IMR-90 (cell line): ENCODE data around the gene MAPK11. TPM values are rescaled to one million over a fixed set of nuclear protein-coding genes. Genes with fewer than 3 reads are reported as not detected.

ENCODE experiments used
- ATAC-seq: fragments of 200-7000 bp; cut with Tn5 transposase; 2 replicates; pipeline ENCODE4 v1.9.1; 2020; ENCODE audit warnings: low read depth, mild to moderate bottlenecking, moderate library complexity
- BruUV-seq: library from RNA; stranded (reverse); fragments of 400-500 nt; replicated peaks from 2 replicates; lab custom pipeline; 2021; lab: Mats Ljungman, UMichigan
- CTCF ChIA-PET: fragments of 300-600 bp; formaldehyde crosslinking; extraction: SDS; loops from one replicate; lab custom pipeline; 2021; ENCODE audit warnings: antibody characterized with exemption; lab: Yijun Ruan, JAX
- POLR2A ChIA-PET: fragments of 300-600 bp; sonication (Branson Sonifier 250); formaldehyde crosslinking; loops from one replicate; lab custom pipeline; 2022; ENCODE audit warnings: antibody characterized with exemption; ENCODE audit not compliant: unreplicated experiment; lab: Charles Lee
- DNase-seq: peaks from one replicate; pipeline ENCODE4 v3.0.0; 2013
- H2AFZ ChIP-seq: replicated peaks from 2 replicates; pipeline ENCODE3; 2013; ENCODE audit warnings: low read length, mild to moderate bottlenecking; ENCODE audit not compliant: poor library complexity
- H2AK5ac ChIP-seq: 2 replicates; pipeline ENCODE4 v1.6.1; 2013; ENCODE audit warnings: low read depth, low read length, inconsistent platforms
- H2AK9ac ChIP-seq: replicated peaks from 2 replicates; pipeline ENCODE3; 2013; ENCODE audit warnings: mild to moderate bottlenecking, low read depth, low read length, moderate library complexity; ENCODE audit not compliant: poor library complexity
- H2BK120ac ChIP-seq: 2 replicates; pipeline ENCODE4 v1.6.1; 2013; ENCODE audit warnings: low read depth, low read length, inconsistent platforms
- H2BK15ac ChIP-seq: 3 replicates; pipeline ENCODE4 v1.6.1; 2013; ENCODE audit warnings: low read depth, low read length, inconsistent platforms
- H2BK20ac ChIP-seq: 2 replicates; pipeline ENCODE4 v1.6.1; 2013; ENCODE audit warnings: low read depth, mild to moderate bottlenecking, inconsistent platforms, low read length, moderate library complexity
- H2BK5ac ChIP-seq: 2 replicates; pipeline ENCODE4 v1.6.1; 2013; ENCODE audit warnings: mild to moderate bottlenecking, low read depth, low read length, inconsistent platforms; ENCODE audit not compliant: poor library complexity, severe bottlenecking
- H3K14ac ChIP-seq: replicated peaks from 2 replicates; pipeline ENCODE4 v1.6.1; 2013; ENCODE audit warnings: low read depth, low read length, inconsistent platforms
- H3K18ac ChIP-seq: 2 replicates; pipeline ENCODE4 v1.6.1; 2013; ENCODE audit warnings: low read depth, low read length, control low read depth
- H3K23ac ChIP-seq: 2 replicates; pipeline ENCODE4 v1.6.1; 2013; ENCODE audit warnings: low read depth, low read length, inconsistent platforms
- H3K27ac ChIP-seq: 2 replicates; pipeline ENCODE4 v1.5.1; 2013; ENCODE audit warnings: mild to moderate bottlenecking, control low read depth, low read length; ENCODE audit not compliant: insufficient read depth
- H3K27me3 ChIP-seq: 2 replicates; pipeline ENCODE4 v1.6.1; 2013; ENCODE audit warnings: low read length; ENCODE audit not compliant: control insufficient read depth, insufficient read depth
- H3K36me3 ChIP-seq: 2 replicates; pipeline ENCODE4 v1.6.1; 2013; ENCODE audit warnings: low read length, mixed read lengths; ENCODE audit not compliant: control insufficient read depth, insufficient read depth
- H3K4ac ChIP-seq: 2 replicates; pipeline ENCODE4 v1.6.1; 2013; ENCODE audit warnings: low read depth, low read length, inconsistent platforms
- H3K4me1 ChIP-seq: 2 replicates; pipeline ENCODE4 v1.6.1; 2013; ENCODE audit warnings: low read length, mixed read lengths; ENCODE audit not compliant: control insufficient read depth, insufficient read depth
- H3K4me2 ChIP-seq: 2 replicates; pipeline ENCODE4 v1.6.1; 2013; ENCODE audit warnings: low read depth, mild to moderate bottlenecking, control low read depth, low read length, moderate library complexity
- H3K4me3 ChIP-seq: 2 replicates; pipeline ENCODE4 v1.5.1; 2013; ENCODE audit warnings: low read depth, mild to moderate bottlenecking, control low read depth, low read length, moderate library complexity; ENCODE audit not compliant: insufficient read depth
- H3K56ac ChIP-seq: 2 replicates; pipeline ENCODE4 v1.6.1; 2013; ENCODE audit warnings: low read length, inconsistent platforms; ENCODE audit not compliant: insufficient read depth; ENCODE audit errors: extremely low read depth
- H3K79me1 ChIP-seq, 2 experiments: 2 replicates each; pipeline ENCODE4 v1.6.1; 2013; ENCODE audit warnings: low read length in 2 of 2, inconsistent platforms in 1 of 2, low read depth in 1 of 2
- H3K9ac ChIP-seq: 2 replicates; pipeline ENCODE4 v1.6.1; 2013; ENCODE audit warnings: low read depth, low read length, control low read depth
- H3K9me1 ChIP-seq: 2 replicates; pipeline ENCODE4 v1.6.1; 2013; ENCODE audit warnings: low read length, inconsistent platforms; ENCODE audit not compliant: insufficient read depth
- H3K9me3 ChIP-seq: 2 replicates; pipeline ENCODE4 v1.6.1; 2013; ENCODE audit warnings: low read length; ENCODE audit not compliant: control insufficient read depth, insufficient read depth
- H4K20me1 ChIP-seq: 2 replicates; pipeline ENCODE4 v1.6.1; 2013; ENCODE audit warnings: low read length, inconsistent platforms; ENCODE audit not compliant: insufficient read depth
- H4K5ac ChIP-seq: 2 replicates; pipeline ENCODE4 v1.6.1; 2013; ENCODE audit warnings: mild to moderate bottlenecking, low read depth, low read length, control low read depth
- H4K8ac ChIP-seq, 2 experiments: 2 replicates each; pipeline ENCODE4 v1.6.1; 2013; ENCODE audit warnings: low read depth in 2 of 2, low read length in 2 of 2, control low read depth in 1 of 2, inconsistent platforms in 1 of 2
- H4K91ac ChIP-seq: 2 replicates; pipeline ENCODE4 v1.6.1; 2013; ENCODE audit warnings: low read depth, low read length, inconsistent platforms; ENCODE audit not compliant: insufficient read depth
- BHLHE40 ChIP-seq: fragments of 150-350 bp; IDR thresholded peaks from 2 replicates; pipeline ENCODE4 v1.6.1; 2016; ENCODE audit warnings: mild to moderate bottlenecking, low read depth, low read length
- CHD1 ChIP-seq: IDR thresholded peaks from 2 replicates; pipeline ENCODE4 v1.6.1; 2012; ENCODE audit warnings: low read depth, low read length, improper control_type of control experiment
- MAZ ChIP-seq: IDR thresholded peaks from 2 replicates; pipeline ENCODE4 v1.6.1; 2012; ENCODE audit warnings: low read depth, mild to moderate bottlenecking, low read length, improper control_type of control experiment, moderate library complexity, borderline replicate concordance
- POLR2A ChIP-seq: IDR thresholded peaks from 2 replicates; pipeline ENCODE4 v1.6.1; 2012; ENCODE audit warnings: mild to moderate bottlenecking, low read depth, low read length
- RAD21 ChIP-seq: IDR thresholded peaks from 2 replicates; pipeline ENCODE4 v1.6.1; 2012; ENCODE audit warnings: low read length, improper control_type of control experiment
- SMC3 ChIP-seq: fragments of 150-350 bp; IDR thresholded peaks from 2 replicates; pipeline ENCODE4 v1.6.1; 2016; ENCODE audit warnings: low read depth, mild to moderate bottlenecking, antibody characterized with exemption, low read length, moderate library complexity
- USF2 ChIP-seq: fragments of 150-350 bp; IDR thresholded peaks from 2 replicates; pipeline ENCODE4 v1.6.1; 2017; ENCODE audit warnings: mild to moderate bottlenecking, antibody characterized with exemption, low read length, low read depth
- WGBS, 2 experiments: methylation state at CpG; one replicate each; pipeline versions ENCODE4 v1.1.5 to v1.1.7; 2013; ENCODE audit warnings: missing lambda C conversion rate in 2 of 2; ENCODE audit not compliant: insufficient read length in 1 of 2; ENCODE audit errors: extremely low coverage in 2 of 2; 5-methylcytosine and 5-hydroxymethylcytosine counted together
- dilution Hi-C: fragments of 300-500 bp; cut with HindIII; formaldehyde crosslinking; loops from one replicate; pipeline ENCODE4 v1.14.3; 2018; ENCODE audit warnings: low sequenced_read_pairs; ENCODE audit not compliant: unreplicated experiment
- in situ Hi-C: fragments of 300-500 bp; cut with MboI; formaldehyde crosslinking; loops from 3 replicates; pipeline ENCODE4 v1.14.3; 2019; ENCODE audit warnings: low sequenced_read_pairs, inconsistent platforms, mixed read lengths
- intact Hi-C: fragments of 100-400 bp; cut with micrococcal nuclease; formaldehyde crosslinking; loops from 2 replicates; pipeline ENCODE4 v1.10.0; 2022
- polyA plus RNA-seq, 3 experiments: library from polyadenylated mRNA; depleted of rRNA; stranded (reverse); fragments of >200 nt; gene quantifications; 2 replicates each; pipeline ENCODE4 v1.2.3, GENCODE V29; 2012; ENCODE audit warnings: low replicate concordance in 1 of 3
- total RNA-seq: library from RNA; depleted of rRNA; stranded (reverse); fragments of >200 nt; gene quantifications from 2 replicates; pipeline ENCODE4 v1.2.3, GENCODE V29; 2012
- TF ChIP-seq, protein P1 (sequence below): fragments of 150-350 bp; IDR thresholded peaks from 2 replicates; pipeline ENCODE4 v1.6.1; 2016; ENCODE audit warnings: low read depth, mild to moderate bottlenecking, low read length, moderate library complexity, borderline replicate concordance
- TF ChIP-seq, protein P2 (sequence below): conservative IDR thresholded peaks from 2 replicates; pipeline ENCODE4 v1.5.1; 2012; ENCODE audit warnings: mild to moderate bottlenecking, low read depth, low read length, improper control_type of control experiment

MAPK11 gene
- total and polyA plus RNA-seq, 2 of the 4 experiments (the other 2 are of a cell fraction) = 8.1 to 14.4 TPM

DNA sequence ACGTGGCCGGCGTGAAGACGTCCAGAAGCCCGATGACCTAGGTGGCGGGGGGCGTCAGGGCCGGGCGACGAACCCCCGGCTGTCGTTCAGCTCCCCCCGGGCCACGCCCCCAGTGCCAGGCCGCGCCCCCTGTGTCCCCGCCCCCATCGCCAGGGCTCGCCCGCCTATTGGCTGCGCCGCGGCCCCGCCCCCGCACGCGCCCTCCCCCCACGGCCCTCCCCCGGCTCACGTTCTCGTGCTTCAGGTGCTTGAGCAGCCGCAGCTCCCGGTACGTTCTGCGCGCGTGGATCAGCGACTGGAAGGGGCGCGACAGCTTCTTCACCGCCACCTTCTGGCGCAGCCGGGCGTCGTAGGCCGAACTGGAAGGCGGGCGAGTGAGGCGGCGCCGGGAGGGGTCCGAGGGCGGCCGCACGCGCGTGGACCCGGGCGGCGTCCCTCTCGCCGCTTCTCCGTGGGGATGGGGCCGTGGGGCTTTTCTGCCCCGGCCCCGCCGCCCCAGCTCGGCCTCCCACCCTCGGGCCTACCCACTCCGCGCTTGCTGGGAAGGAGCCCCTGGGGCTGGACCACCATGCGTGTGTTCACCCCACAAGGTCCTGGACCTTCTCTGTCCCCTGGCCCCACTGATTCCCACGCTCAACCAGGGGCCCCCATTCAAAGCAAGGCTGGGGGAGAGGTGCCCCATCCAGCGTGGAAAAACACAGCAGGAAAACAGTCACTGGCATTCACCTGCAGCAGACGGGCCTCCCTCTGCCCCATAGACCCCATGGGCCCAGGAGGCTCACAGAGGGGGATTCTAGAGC is 2.4 kb downstream of the MAPK11 start:
- Histone ChIP-seq H2AFZ (peak overlapping the region; percentile 88), H3K14ac (no peak overlapping the region), H3K9me3 (no peaks in the 10 kb centered on the region), H3K27me3 (no peaks in the 10 kb centered on the region), H3K36me3 (peaks cover 1% of the 10 kb centered on the region; the same call in 1 of the 2 replicates), H2BK15ac (no peak overlapping the region), H4K8ac (no peak overlapping the region), H3K4me1 (peaks cover 13% of the 10 kb centered on the region), H2BK20ac (no peak overlapping the region), H3K23ac (no peak overlapping the region), H3K9ac (no peak overlapping the region), H3K4ac (no peak overlapping the region), H2BK5ac (no peak overlapping the region), H3K79me1 (no peaks in the 10 kb centered on the region; a peak in 1 of 4 replicates), H3K9me1 (no peaks in the 10 kb centered on the region), H3K4me2 (peak overlapping the region; percentile 95), H3K18ac (no peak overlapping the region), H3K27ac (no peak overlapping the region), H3K56ac (no peak overlapping the region), H2AK9ac (no peak overlapping the region), H4K91ac (no peak overlapping the region), H3K4me3 (peak overlapping the region; percentile 45), H2AK5ac (no peak overlapping the region), H2BK120ac (no peak overlapping the region), H4K5ac (no peak overlapping the region), H4K20me1 (peaks cover 20% of the 10 kb centered on the region)
- ATAC-seq (peak; percentile 51), DNase-seq (peak; percentile 38)
- 5% methylated on average over 11 of the region's 75 CpGs; no CpG with 5 or more reads in 1 of the 2 experiments for WGBS, 2 experiments
- dilution Hi-C loops (no loop called here), intact Hi-C loops (no loop called here), in situ Hi-C loops (no loop called here)
- ChIA-PET CTCF (no interaction called here), POLR2A (interaction anchor here (0.7 kb wide), 1 partner anchor 74 kb away, joined by 7 read pairs; no protein-coding TSS in a partner anchor)
- TF ChIP-seq CHD1 (no peak), BHLHE40 (peak; percentile 67), USF2 (no peak), MAZ (peak; percentile 42; the same call in 1 of the 2 replicates), POLR2A (no peak), RAD21 (0 out of 2 replicates have a peak, but pooled peaks have one; percentile 9), SMC3 (no peak)
- TF ChIP-seq, protein P1, sequence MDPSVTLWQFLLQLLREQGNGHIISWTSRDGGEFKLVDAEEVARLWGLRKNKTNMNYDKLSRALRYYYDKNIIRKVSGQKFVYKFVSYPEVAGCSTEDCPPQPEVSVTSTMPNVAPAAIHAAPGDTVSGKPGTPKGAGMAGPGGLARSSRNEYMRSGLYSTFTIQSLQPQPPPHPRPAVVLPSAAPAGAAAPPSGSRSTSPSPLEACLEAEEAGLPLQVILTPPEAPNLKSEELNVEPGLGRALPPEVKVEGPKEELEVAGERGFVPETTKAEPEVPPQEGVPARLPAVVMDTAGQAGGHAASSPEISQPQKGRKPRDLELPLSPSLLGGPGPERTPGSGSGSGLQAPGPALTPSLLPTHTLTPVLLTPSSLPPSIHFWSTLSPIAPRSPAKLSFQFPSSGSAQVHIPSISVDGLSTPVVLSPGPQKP = no peak
- TF ChIP-seq, protein P2, sequence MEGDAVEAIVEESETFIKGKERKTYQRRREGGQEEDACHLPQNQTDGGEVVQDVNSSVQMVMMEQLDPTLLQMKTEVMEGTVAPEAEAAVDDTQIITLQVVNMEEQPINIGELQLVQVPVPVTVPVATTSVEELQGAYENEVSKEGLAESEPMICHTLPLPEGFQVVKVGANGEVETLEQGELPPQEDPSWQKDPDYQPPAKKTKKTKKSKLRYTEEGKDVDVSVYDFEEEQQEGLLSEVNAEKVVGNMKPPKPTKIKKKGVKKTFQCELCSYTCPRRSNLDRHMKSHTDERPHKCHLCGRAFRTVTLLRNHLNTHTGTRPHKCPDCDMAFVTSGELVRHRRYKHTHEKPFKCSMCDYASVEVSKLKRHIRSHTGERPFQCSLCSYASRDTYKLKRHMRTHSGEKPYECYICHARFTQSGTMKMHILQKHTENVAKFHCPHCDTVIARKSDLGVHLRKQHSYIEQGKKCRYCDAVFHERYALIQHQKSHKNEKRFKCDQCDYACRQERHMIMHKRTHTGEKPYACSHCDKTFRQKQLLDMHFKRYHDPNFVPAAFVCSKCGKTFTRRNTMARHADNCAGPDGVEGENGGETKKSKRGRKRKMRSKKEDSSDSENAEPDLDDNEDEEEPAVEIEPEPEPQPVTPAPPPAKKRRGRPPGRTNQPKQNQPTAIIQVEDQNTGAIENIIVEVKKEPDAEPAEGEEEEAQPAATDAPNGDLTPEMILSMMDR = peak; percentile 33
- no TSS peak for BruUV-seq
